Measurements from ENCODE around the gene MAGEH1. TPM values are rescaled to one million over a fixed set of nuclear protein-coding genes. Genes with fewer than 3 reads are reported as not detected.
"Not testable (repeated sequence)": the region's sequence is repeated elsewhere in the genome, so short reads cannot be mapped to it uniquely, and the experiment has no call there.

The MAGEH1 gene, protein sequence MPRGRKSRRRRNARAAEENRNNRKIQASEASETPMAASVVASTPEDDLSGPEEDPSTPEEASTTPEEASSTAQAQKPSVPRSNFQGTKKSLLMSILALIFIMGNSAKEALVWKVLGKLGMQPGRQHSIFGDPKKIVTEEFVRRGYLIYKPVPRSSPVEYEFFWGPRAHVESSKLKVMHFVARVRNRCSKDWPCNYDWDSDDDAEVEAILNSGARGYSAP
- 10 to 100 TPM; 31.9 to 33.7 TPM for total RNA-seq
- long read RNA-seq, donor 1, transcript MAGEH1-201 (1 exons, 1,462 nt), result major isoform, 13 of 13 reads
- long read RNA-seq, donor 1, partial matches to known transcripts, result 0 of 13 reads
- long read RNA-seq, donor 1, other reads (novel, unspliced or antisense), result 0 of 13 reads
- long read RNA-seq, donor 2, transcript MAGEH1-201 (1 exons, 1,462 nt), result major isoform, 105 of 105 reads
- long read RNA-seq, donor 2, partial matches to known transcripts, result 0 of 105 reads
- long read RNA-seq, donor 2, other reads (novel, unspliced or antisense), result 0 of 105 reads

DNA sequence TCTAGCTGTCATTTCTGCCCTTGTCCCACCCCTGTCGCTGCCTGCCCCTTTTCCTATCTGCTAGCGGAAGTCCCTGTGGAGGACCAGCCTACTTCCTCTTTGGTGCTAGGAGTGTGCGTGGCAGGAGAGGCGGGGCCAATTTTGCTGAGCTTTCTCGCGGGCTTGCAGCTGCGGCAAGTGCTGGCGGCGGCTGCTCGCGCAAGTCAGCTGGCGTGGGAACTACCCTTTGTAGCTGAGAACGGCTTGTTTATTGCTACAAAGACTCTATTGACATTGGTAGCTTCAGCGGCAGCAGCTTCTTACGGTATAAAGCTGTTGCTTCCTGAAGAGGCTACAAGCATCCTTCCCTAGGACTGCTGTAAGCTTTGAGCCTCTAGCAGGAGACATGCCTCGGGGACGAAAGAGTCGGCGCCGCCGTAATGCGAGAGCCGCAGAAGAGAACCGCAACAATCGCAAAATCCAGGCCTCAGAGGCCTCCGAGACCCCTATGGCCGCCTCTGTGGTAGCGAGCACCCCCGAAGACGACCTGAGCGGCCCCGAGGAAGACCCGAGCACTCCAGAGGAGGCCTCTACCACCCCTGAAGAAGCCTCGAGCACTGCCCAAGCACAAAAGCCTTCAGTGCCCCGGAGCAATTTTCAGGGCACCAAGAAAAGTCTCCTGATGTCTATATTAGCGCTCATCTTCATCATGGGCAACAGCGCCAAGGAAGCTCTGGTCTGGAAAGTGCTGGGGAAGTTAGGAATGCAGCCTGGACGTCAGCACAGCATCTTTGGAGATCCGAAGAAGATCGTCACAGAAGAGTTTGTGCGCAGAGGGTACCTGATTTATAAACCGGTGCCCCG is at the start of gene MAGEH1:
TSS of gene MAGEH1 (plus strand) at position 138 of the 843 bp plus-strand sequence. CDS start at position 386, 248 bp downstream.
- peak; percentile 92 for DNase-seq (ENCODE audit: low spot score)
- intact Hi-C loops (cut with DNase I), result no loop called here

DNA sequence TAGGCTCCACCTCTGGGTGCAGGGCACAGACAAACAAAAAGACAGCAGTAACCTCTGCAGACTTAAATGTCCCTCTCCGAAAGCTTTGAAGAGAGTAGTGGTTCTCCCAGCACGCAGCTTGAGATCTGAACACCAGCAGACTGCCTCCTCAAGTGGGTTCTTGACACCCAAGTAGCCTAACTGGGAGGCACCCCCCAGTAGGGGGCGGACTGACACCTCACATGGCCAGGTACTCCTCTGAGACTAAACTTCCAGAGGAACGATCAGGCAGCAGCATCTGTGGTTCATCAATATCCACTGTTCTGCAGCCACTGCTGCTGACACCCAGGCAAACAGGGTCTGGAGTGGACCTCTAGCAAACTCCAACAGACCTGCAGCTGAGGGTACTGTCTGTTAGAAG is 24.8 kb upstream of the MAGEH1 start:
- DNase-seq (ENCODE audit: low spot score); intact Hi-C loops (cut with DNase I): not testable (repeated sequence)

DNA sequence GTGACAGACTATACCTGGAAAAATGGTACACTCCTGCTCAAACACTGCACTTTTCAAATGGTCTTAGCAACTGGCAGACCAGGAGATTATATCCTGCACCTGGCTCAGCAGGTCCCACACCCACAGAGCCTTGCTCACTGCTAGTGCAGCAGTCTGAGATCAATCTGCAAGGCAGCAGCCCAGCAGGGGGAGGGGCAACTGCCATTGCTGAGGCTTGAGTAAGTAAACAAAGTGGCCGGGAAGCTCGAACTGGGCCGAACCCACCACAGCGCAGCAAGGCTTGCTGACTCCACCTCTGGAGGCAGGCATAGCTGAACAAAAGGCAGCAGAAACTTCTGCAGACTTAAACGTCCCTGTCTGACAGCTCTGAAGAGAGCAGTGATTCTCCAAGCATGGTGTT is 8.5 kb upstream of the MAGEH1 start:
- intact Hi-C loops (cut with DNase I), result not testable (repeated sequence)

DNA sequence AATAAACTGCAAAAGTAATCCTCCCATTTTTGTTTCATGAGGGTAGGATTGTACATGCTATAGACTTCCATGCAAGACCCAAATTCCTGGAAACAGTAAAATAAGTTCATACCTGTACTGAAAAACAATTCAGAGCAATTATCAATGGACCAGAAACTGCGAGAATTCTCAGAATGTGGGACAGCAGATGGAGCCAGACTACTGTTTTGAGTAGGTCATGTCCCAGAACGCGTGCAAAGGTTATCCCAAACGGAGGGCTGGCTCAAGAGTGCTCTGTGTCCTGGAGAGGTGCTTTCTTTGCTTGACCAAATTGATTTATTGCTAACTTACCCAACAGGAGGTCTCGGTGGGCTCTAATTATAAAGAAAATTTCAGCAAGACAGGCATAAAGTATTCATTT is 1.7 kb upstream of the MAGEH1 start:
- DNase-seq (ENCODE audit: low spot score), result no peak
- intact Hi-C loops (cut with DNase I), result no loop called here

More for the DNA sequence above, 8.5 kb upstream of the MAGEH1 start:
- not testable (repeated sequence) for DNase-seq (ENCODE audit: low spot score)

DNA sequence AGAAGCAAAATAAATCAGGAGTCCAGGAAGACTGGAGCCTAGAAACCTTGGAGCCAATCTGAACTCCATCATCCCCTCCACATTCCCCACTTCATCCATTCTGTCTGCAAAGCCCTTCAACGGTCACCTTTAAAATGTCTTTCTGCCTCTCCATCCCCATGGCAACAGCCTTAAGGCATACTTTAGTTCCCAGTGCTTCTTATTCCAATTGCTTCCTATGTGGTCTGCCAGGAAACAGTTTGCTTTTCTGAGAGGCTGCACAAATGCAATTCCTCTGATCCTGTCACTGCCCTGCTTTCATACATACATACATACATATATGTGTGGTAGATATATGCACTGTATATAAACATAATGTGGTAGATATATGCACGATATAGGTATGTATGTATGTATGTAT is 786 bp upstream of the MAGEH1 start:
- intact Hi-C loops (cut with DNase I), result no loop called here
- DNase-seq (ENCODE audit: low spot score), result no peak

DNA sequence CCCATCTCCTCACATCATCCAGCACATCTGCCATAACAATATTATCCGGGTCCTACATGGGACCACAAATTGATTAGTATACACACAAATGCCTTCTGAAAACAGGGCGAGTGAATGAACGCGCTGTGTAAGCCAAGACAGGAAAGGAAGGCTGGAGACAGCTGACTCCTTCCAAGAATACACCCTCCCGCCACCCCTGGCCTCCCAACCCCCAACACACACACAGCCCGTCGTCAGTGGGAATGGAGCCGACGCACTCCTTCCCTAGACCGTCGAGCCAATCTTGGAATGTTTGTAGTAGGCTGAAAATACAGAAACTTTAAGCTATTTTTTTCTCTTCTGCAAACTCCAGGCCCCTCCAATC is 319 bp upstream of the MAGEH1 start:
- intact Hi-C loops (cut with DNase I), result no loop called here
- no peak for DNase-seq (ENCODE audit: low spot score)

DNA sequence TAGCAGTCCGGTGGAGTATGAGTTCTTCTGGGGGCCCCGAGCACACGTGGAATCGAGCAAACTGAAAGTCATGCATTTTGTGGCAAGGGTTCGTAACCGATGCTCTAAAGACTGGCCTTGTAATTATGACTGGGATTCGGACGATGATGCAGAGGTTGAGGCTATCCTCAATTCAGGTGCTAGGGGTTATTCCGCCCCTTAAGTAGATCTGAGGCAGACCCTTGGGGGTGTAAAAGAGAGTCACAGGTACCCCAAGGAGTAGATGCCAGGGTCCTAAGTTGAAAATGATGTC is 852 bp downstream of the MAGEH1 start:
- no peak for DNase-seq (ENCODE audit: low spot score)
- intact Hi-C loops (cut with DNase I), result no loop called here

DNA sequence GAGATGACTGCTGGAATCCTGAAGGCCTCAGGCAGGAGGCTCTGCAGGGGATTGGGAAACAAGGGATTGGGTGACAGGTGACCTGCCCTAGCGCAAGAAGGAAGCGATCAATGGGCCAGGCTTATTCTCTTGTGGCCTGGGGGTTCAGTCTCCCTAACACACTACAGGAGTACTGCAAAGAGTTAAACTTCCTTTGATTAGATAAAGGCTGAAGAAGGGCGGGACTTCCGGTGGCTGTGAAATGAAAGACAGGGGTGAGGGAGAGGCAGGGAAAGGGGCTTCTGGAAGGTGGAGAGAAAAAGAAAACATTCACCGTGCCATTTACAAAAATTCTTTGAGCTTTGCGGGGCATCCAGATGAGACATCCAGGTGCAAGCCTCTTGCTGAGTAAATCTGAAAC is 3.8 kb downstream of the MAGEH1 start:
- intact Hi-C loops (cut with DNase I); DNase-seq (ENCODE audit: low spot score): not testable (repeated sequence)

DNA sequence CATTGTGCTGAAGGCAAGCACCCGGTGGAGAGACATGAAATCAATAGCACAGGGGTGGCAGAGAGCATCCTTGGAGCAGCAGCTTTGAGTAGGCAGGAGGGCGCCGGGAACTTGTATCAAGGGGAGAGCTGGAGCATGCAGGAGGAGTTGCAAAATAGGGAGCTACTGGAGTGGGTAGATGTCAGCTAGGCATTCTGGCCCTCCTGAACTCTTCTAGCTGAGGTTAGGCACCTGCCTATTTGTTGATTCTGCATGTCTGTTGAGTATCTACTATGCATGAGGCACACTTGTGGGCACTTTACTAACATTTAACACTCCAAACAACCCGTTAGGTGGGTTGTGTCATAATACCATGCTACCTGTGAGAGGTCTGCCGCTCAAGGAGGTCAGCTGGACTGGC is 7.5 kb downstream of the MAGEH1 start:
- DNase-seq (ENCODE audit: low spot score); intact Hi-C loops (cut with DNase I): not testable (repeated sequence)

DNA sequence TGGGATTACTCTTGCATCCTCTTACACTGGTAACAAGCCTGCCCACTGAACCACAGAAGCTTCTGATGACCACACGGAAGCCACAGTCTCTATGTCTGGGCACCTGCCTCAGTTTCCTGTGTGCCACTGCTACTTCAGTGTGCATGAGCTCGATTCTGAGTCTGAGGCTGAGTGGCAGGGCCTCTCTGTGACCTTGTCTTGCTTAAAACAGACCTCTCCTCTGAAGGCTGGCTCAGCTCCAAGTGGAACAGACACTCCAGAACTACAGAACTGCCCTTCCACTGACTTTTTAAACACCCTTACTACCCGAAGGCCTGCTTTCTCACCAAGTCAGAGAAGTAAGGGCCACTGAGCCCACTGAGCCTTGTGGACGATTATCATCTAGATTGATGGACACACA is 8.0 kb downstream of the MAGEH1 start:
- DNase-seq (ENCODE audit: low spot score); intact Hi-C loops (cut with DNase I): not testable (repeated sequence)

DNA sequence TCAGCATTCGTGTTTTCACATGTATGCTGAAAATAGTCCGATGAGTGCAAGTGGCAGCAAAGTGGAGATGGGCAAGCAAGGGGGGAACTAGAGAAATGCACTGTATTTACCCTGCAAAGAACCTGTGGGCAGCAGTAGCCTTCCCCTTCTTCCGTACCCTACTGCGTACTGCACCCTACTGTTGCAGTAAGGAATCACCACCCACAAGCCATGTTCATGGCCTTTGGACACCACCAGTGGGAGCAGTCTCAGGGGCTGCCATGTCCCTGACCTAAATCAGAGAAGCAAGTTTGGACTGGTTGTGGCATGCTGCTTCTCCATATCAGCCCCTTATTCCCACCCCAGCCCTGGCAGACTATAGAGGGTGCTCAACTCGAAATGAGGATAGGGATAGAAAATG is 12.1 kb downstream of the MAGEH1 start:
- DNase-seq (ENCODE audit: low spot score); intact Hi-C loops (cut with DNase I): not testable (repeated sequence)

DNA sequence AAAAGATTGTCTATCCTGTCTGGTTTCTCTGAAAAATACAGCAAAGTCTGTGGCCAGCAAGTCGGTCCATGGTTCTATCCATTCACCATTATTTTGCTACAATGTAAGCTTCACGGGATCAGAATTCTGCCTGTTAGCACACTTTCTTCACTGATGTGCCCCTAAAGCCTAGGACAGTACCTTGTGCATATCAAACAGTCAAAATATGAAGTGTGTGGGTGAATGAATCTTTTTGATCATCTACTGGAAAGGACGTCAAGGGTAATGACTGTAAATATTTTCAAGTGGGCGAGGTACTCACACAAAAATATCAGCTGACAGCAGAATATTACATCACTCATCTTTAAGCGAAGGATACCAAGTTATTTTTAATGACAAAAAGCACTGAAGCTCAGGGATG is 13.2 kb downstream of the MAGEH1 start:
- DNase-seq (ENCODE audit: low spot score); intact Hi-C loops (cut with DNase I): not testable (repeated sequence)

DNA sequence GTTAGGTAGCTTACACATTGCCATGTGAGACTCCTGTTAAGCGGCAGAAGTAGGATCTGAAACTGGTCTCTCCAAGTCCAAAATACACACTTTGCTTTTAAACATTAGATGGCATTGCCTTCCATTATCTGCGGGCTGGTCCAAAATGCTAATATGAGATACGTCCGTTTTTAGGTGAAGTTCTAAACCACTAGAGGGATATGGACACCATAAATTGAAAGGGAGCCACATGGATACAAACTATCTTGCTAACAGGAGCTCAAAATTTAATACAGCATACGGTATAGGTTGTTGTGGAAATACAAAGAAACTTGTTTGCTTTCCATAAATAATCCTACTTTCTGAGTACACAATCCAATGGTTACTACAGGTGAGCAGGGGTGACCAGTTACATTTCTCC is 13.9 kb downstream of the MAGEH1 start:
- intact Hi-C loops (cut with DNase I); DNase-seq (ENCODE audit: low spot score): not testable (repeated sequence)

DNA sequence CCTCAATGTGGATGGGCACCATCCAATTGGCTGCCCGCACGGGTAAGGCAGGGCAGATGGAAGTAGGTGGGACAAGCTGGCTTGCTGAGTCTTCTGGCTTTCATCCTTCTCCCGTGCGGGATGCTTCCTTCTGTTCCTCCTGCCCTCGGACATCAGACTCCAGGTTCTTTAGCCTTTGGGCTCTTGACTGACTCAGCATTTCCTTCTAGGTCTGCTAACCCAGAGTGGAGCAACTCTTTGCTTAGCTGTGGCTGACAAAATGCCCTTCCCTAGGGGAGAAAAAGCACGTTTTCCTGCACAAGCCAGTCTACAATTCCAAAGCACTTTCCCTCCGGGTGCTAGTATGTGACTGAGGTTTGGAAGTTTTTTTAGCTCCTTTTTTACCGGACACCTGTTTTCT is 28.0 kb downstream of the MAGEH1 start:
- DNase-seq (ENCODE audit: low spot score); intact Hi-C loops (cut with DNase I): not testable (repeated sequence)

DNA sequence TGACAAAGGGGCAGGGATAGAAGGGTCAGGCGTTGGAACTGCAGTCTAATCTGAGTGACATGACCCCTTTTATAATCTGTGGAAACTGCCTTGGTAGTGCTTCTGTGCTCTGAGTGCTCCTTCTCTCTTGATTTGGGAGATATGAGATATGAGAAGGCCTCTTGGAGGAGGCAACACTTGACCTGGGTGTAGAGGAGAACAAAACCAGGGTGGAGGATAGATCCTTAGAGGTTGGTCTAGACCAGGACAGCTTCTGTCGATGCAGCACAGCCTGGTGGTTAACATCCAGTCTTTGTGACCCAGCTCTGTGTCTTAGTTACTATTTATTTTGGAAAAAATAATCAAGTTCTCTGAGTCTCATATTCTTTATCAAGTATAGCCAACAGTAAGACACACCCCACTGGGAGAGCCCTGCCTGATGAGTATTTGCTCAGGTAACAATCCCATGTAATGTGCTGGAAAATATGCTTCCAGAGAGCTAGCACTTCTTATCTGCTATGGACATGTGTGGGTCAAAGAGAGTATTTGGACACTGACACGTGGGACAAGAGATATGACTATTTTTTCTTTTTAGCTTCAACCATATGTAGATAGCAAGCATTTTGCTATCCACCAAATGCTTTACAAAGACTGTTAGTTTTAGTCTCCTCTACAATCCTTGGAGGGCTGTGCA is 28.6 kb downstream of the MAGEH1 start:
- no peak for DNase-seq (ENCODE audit: low spot score)
- intact Hi-C loops (cut with DNase I), result no loop called here

DNA sequence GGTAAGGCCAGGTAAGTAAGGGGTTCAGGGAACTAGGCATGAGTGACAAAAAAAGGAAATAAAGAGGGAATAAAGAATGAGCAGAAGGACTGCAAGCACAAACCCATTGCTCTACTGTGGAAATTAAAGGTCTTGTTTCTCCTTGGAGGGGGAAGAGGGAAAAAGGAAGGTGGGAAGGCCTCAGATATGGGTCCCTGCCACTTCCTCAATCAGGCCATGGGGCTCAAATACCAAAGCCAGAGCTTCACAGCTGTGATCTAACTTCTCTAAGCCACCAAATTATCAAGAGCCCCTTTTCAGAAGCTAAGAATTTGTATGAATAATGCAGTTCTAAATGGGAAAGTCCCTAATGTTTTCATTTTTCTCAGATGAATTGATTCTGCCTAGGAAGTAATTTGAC is 33.0 kb downstream of the MAGEH1 start:
- DNase-seq (ENCODE audit: low spot score), result no peak
- intact Hi-C loops (cut with DNase I), result no loop called here

DNA sequence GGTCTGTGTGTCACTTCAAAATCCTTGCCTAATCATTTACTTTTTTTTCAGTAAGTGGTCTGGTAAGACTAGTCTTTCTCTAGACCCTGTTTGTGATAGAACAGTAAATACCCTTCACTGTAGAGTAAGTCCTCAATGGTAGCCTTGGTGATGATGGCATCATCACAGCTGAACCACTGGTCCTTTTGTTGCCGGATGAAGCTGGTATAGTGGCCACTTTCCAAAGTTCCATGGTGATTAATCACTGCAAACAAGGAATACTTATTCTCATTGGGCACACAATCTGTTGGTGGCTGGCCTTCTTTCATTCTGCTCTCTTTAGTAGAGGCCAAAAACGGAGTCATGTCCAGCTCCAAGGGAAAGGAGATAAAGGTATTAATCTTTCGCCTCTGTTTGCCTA is 34.8 kb downstream of the MAGEH1 start:
- no peak for DNase-seq (ENCODE audit: low spot score)
- intact Hi-C loops (cut with DNase I), result no loop called here

DNA sequence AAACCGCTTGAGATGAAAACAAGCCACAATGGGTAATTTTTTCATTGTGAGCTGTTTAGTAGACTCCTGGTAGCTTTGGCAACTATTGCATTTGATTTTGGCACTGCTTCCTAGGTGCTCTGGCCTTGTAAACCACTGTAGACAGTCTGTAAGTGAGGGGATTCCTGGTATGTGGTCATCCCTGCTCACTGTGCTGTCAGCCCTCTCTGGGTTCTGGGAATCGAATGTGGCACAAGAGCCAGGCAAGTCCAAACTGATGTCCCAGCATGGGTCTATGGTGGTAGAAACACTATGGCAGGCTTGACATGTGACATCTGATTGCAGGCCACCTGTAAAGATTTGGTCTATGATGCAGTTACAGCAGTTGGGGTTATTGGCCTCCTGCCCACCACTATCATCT is 35.2 kb downstream of the MAGEH1 start:
- no peak for DNase-seq (ENCODE audit: low spot score)
- intact Hi-C loops (cut with DNase I), result no loop called here

DNA sequence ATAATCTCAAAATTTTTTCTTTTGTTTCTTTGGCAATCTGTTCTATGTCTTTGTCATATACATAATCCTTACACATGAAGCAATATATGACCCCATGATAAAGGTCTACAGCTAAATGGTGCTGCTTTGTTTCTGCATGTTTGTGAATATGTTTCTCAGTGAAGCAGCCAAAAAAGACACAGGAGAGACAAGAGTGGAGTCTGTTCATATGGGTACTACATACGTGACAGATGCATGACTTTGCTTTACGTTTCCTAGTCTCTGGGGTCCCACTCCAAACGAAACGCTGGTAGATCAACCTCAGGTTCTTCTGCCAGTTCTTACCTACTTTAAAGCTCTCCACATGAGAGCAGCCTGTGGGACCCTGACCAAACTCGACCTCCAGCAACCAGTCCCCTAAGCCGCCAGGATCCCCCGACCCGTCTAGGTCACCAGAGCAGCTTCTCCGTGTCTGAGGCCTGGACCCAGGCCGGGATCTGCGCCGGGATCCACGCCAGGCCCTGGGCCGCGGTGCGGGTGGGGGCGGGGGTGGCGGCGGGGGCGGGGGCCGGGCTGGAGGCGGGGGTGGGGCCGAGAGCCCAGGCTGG is 36.2 kb downstream of the MAGEH1 start:
- intact Hi-C loops (cut with DNase I), result no loop called here

More for the DNA sequence above, 36.2 kb downstream of the MAGEH1 start:
- no peak for DNase-seq (ENCODE audit: low spot score)

All from posterior vena cava (tissue), 2 donors.